GM21723 (cell line): ENCODE measurements around the gene BCL7B.
"Not testable (repeated sequence)": the region's sequence is repeated elsewhere in the genome, so short reads cannot be mapped to it uniquely, and the experiment has no call there.

ENCODE experiments used
- ATAC-seq: cut with Tn5 transposase; IDR thresholded peaks from one replicate; pipeline ENCODE4 v1.9.1; 2021; ENCODE audit warnings: mild to moderate bottlenecking, moderate library complexity; ENCODE audit not compliant: unreplicated experiment

BCL7B gene

DNA sequence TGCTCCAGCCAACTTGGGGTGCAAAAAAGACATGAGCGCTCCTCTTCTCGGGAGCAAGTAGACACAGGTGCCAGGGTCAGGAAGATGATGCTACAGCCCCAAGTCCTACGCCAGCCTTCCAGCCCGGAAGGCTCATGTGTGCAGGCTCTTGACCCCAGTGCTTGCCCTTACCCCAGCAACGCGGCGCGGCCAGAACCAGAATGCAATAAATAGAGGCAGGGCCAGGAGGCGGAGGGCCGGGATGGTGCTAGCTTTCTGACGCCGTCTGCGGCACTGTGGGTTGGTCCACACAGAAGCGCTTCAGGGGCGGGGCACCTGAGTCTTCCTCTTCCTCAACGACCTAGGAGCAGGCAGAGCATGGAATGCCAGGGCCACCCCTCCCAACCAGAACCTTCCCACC lies 20.4 kb downstream of the BCL7B start:
- ATAC-seq: no peak

DNA sequence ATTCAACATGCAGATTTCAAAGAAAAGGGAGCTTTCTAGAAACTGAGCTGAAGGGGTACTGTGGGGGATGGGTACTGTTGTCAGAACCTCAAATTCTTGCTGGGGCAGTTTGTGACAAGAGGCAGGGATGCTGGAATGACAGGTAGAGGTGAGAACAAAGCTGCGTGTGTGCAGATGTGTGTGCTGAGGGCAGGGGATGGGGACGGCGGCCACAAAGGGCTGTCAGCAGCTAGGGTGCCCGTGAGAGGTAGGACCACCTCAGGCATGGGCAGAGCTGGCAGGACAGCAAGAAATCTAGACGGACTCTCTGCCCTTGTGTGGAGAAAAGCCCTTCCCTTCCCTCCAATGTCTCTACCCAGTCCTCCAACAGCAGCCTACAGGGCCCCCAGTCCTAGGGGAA lies 21.0 kb downstream of the BCL7B start:
- no peak for ATAC-seq

DNA sequence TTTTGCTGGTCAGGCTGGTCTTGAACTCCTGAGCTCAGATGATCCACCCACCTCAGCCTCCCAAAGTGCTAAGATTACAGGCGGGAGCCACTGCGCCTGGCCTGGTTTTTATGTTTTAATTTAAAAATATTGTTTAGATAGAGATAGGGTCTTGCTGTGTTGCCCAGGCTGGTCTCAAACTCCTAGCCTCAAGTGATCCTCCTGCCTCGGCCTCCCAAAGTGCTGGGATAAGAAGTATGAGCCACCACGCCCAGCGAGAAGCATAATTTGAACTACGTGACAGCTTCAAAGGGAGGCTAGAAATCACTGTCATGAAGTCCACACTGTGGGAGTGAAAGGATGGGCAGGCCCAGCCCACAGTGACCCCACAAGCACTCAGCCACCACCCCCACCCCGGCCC lies 21.6 kb downstream of the BCL7B start:
- not testable (repeated sequence) for ATAC-seq

DNA sequence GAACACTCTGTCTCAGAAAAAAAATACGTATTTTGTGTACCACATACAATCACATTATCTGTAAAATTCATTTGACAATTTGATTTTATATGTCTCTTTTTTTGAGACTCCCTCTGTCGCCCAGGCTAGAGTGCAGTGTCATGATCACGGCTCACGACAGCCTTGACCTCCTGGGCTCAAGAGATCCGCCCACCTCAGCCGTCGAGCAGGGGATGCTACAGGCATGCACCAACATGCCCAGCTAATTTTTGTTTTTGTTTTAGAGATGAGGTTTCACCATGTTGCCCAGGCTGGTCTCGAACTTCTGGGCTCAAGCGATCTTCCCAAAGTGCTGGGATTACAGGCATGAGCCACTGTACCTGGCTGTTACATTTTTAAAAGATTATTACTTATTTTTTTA lies 23.7 kb downstream of the BCL7B start:
- no peak for ATAC-seq

DNA sequence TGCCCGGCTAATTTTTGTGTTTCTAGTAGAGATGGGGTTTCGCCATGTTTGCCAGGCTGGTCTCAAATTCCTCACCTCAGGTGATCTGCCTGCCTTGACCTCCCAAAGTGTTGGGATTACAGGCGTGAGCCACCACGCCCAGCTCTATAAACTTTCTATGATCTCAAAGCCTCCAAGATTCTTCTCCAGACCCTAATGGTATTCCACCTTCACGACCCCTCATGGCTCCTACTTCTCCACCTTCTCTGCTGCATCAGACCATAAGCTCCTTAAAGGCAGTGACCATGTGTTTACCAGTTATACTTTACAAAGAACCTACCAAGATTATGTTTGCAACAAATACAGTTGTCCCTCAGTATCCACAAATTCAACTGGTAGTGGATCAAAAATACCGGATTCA lies 25.3 kb downstream of the BCL7B start:
- ATAC-seq: no peak

DNA sequence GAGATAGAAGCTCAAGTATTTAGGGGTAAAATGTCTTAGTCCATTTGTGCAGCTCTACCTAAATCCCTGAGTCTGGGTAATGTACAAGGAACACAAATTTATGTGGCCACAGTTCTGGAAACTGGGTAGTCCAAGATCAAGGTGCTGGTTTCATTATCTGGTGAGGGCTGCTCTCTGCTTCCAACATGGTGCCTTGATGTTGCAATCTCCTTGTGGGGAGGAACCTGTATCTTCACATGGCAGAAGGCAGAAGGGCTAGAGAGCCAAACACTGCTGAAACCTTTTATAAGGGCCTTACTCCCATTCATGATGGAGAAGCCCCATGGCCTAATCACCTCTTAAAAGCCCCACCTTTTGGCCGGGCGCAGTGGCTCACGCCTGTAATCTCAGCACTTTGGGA lies 26.7 kb downstream of the BCL7B start:
- no peak for ATAC-seq

DNA sequence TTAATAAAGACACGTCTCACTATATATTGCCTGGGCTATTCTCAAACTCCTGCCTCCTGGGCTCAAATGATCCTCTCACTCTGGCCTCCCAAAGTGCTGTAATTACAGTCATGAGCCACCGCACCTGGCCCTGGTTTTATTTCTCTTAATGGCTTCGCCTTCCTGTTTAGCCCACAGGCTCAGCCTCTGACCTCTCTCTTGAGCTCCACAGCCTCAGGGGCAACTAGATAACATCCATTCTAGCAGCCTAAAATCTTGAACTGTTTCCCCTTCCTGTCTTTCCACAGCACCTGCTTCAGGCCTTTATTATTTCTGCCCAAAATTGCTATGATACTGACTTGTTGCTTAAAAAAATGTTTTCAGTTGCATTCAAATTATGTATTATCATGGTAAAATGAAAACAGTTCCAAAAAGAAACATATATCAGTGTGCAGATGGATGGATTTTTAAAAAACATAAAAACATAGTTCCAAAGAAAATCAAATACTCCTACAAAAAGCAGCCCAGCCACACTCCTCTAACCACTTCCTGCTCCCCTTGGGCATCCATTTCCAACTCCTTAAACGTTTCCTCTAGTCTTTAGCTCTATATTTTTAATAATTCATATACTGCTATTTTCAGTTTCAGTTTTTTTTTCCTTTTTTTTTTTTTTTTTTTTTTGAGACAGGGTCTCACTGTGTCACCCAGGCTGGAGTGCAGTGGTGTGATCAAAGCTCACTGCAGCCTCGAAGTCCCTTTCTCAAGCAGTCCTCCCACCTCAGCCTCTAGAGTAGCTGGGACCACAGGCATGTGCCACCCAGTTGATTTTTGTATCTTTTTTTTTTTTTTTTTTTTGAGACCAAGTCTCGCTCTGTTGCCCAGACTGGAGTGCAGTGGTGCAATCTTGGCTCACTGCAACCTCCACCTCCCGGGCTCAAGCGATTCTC lies 30.3 kb downstream of the BCL7B start:
- no peak for ATAC-seq

DNA sequence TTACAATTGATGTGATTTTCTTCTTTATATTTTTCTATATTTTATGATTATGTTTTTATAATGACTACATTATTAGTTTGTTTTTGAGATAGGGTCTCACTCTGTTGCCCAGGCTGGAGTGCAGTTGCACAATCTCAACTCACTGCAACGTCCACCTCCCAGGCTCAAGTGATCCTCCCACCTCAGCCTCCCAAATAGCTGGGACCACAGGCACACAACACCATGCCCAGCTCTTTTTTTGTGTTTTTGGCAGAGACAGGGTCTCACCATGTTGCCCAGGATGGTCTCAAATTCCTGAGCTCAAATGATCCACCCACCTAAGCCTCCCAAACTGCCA lies 31.4 kb downstream of the BCL7B start:
- ATAC-seq: not testable (repeated sequence)

DNA sequence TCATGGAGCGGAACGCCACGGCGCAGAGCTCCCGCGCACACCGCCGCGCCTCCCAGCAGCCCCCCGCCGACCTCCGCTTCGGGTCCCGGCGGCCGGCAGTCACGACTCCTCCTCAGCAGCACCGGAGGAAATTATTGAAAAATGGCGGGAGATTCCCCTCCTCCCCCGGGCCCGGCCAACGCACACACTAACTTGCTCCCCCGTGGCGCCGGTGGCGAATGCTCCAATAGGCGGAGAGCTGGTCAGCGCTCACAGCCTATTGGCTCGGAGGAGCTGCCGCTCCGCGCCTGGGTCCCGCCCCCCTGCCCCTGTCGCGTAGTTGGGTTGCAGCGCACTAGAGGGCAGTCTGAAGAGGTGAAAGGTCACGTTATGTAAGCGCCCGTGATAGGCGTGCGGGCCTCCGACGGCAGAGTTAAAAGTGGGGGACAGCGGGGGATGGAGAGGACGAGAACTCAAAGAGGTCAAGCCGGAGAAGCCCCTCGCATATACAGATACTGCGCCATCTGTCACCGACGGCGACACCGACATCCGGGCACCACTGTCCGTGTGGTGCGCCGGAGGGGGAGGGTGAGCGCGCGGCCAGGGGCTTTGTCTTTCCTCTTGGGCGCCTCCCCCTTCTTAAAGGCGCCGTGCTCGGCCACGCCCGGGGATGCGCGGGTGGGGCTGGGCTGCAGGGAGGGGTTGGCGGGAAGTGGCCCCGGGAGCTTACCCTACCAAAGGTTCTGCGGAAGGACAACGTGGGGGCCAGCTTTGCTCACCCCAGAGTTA lies 35.2 kb downstream of the BCL7B start, which contains the start of gene BAZ1B:
BAZ1B (minus strand) TSS at position 189 of the 768 bp plus-strand sequence. CDS start 360 bp downstream, outside the sequence.
- ATAC-seq: peak; percentile 86

DNA sequence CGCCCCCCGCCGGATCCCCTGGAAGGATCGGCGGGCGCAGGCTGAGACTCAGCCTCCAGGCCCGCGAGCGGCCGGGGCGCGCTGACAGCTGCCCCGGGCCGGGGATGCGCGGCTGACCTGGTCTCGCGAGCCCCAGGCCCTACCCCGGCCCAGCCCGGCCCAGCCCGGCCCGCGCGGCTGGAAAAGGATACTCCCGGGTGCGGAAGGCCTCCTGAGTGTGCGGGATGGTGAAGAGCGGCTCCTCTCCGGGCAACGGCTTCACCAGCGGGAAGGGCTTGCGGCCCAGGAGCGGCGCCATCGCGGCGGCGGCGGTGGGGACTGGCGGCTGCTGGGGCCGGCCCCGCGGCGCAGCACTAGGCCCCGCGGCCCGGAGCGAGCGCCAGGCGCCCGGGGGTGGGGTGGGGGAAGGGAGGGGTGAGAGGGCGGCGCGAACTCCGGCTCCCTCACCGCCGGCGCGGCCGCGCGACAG lies 35.8 kb downstream of the BCL7B start:
- ATAC-seq: peak; percentile 49

DNA sequence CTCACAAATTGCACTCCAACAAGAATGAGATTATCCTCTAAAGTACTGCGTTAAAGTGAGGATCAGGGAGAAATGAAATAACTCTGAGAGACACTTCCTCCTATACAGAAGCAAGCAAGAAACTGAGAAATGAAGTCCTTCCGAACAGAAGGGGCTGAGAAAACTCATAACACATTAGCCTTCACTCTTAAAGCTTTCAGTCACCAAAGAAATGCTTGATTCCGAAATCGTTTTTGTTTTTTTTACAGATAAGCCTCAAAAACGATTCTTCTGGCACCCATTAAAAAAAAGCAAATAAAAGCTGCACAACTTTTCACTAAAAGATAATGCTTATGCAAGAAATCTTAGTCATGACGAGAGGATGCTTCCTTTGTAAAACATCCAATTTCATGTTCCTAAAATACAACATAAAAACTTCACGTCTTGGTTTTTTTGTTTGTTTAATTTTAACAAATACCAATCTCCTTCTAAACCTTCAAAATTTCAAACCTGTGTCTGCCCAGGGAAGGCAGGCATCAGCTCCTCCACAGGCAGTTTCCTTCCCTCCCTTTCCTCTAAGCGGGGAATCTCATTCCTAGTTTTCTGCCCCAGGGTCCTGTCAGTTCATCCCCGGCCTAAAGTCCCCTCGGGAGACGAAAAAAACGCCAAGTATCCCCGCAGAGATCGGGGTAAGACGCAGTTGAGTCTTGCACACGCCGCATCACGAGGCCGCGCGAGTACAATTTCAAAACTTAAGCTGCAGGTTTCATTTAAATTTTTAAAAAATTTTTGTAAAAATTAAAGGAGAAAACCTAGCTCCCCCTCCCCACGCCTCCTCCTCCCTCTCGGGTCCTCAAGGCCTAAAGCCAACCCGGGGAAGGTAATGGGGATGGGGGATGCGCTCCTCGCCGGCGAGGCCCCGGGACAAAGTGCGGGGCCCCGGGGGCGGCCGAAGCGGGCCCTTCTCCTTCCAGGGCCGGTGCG lies 36.5 kb downstream of the BCL7B start:
- no peak for ATAC-seq

DNA sequence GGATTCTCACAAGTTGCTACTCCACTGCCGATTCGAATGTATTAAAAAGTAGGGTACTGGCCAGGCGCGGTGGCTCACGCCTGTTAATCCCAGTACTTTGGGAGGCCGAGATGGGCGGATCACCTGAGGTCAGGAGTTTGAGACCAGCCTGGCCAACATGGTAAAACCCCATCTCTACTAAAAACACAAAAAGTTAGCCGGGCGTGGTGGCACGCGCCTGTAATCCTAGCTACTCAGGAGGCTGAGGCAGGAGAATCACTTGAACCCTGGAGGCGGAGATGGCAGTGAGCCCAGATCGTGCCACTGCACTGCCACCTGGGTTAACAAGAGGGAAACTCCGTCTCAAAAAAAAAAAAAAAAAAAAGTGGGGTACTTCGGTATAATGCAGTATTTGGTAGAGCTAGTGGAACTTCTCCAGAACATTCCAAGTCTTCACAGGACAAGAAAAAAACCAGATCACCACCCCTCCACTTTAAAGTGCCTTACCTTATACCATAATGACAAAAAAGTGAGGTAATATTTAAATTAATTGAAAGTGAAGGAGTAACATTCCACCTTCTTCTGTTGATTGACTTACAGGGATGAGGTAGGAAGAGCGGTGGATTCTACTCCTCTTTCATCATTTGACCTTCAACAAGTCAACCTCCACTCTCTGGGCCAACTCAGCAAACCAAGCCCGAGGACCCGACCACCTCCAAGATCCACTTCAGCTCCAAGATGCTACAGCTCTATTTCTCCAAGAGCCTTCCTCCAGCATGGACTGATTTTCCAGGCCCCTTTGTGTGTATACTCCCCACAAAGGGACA lies 37.4 kb downstream of the BCL7B start:
- no peak for ATAC-seq

DNA sequence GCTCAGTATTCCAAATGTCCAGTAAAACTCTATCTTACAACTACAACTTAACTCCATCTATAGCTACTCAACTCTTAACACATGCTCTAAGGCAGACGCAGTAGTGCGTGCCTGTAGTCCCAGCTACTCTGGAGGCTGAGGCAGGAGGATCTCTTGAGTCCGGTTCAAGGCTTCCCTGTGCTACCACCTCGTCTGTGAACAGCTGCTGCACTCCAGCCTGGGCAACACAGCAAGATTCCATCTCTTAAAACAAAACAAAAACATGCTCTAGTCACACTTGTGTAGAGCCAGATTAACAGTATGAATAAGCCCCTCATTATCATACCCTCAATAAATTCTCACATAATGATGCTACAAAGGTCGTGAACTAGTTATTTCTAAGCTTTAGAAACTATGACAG lies 39.0 kb downstream of the BCL7B start:
- no peak for ATAC-seq

DNA sequence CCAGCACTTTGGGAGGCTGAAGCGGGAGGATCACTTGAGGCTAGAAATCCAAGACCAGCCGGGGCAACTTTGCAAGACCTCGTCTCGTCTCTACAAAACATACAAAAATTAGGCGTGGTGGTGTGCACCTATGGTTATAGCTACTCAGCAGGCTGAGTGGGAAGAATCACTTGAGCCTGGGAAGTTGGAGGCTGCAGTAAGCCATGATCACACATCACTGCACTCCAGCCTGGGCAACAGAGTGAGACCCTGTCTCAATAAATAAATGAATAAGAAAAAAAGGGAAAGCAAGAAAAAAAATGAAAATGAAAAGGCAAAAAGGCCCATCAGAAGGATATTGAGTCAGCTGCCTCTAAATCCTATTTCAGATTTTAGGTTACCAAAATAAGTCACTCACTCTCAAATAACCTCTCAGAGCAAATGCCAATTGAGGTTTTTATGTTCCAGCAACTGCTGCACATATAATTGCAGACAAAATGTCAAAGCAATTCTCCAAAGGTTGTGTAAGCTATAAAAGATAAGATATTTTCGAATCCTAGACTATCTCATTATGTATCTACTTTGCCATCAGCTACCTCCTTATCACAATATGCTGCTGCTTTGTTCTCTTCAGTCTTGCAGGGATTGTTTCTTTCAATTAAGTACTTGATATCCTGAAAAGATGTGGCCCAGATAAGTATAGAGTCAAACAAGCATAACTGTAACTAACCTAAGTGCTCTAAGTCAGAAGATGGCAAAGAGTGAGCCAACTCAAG lies 40.1 kb downstream of the BCL7B start:
- no peak for ATAC-seq

DNA sequence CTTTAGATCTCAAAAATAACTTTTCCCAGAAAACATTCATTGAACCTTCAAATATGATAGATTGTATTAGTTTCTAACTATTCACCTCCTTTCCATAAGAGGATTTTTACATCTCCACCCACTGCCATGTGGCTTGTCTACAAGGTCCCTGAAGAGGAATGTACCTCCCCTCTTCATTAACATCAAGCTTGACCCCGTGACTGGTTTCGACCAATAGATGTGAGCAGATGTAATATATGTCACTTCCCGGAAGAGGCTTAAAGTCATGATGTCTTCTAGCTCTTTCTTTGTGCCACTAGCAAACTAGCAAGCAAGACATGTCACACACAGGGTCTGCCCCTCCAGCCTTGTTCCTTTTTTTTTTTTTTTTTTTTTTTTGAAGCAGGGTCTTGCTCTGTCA lies 42.3 kb downstream of the BCL7B start:
- no peak for ATAC-seq

DNA sequence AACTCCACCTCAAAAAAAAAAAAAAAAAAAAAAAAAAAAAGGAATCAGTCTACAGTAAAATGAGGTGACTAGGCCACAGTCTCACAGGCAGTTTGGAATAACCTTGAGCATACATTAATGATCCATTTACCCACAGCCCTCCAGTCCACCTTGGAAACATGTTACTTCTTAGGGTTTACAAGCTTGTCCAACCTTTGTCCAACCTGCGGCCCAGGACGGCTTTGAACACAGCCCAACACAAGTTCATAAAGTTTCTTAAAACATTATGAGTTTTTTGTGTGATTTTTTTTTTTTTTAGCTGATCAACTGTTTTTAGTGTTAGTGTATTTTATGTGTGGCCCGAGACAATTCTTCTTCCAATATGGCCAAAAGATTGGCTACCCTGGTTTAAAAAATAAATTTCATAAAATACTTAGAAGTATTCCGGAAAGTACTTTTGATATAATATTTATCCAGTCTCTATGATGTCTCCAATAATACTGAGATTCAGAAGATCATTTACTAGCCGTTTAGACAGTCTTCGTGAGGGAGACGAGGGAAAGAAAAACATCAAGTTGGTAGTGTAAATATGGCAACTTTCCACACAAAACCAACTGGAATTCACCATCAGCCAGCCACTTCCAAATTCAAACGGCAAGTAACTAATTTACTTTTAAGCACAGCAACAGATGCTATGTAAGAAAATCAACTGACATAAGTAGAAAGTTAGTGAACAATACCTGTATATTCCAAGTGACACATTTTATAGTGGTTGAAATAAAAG lies 45.3 kb downstream of the BCL7B start:
- ATAC-seq: no peak

DNA sequence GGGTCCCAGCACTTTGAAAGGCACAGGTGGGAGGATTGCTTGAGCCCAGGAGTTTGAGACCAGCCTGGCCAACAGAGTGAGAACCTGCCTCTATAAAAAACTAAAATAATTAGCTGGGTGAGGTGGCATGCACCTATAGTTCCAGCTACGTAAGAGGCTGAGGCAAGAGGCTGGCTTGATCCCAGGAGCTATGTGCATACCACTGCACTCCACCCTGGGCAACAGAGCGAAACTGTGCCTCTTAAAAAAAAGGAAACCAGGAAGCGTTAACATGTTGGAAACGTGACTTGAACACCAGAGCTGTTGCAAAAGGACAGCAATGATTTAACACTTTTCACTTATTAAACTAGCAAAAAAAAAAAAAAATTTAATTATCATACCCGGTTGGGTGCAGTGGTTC lies 48.0 kb downstream of the BCL7B start:
- no peak for ATAC-seq

DNA sequence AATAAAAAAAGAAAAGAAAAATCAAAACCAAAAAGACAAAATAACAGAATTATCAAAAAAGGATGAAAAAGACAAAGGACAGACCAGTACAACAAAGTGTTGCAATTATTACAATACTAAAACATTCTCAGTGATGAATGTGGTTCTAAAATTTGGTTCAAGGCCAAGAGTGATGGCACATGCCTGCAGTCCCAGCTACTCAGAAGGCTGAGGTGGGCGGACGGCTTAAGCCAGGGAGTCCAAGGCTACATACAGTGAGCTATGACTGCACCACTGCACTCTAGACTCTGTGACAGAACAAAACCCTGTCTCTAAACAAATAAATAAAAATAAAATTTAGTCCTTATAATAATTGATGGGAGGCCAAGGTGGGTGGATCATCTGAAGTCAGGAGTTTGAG lies 49.9 kb downstream of the BCL7B start:
- no peak for ATAC-seq

DNA sequence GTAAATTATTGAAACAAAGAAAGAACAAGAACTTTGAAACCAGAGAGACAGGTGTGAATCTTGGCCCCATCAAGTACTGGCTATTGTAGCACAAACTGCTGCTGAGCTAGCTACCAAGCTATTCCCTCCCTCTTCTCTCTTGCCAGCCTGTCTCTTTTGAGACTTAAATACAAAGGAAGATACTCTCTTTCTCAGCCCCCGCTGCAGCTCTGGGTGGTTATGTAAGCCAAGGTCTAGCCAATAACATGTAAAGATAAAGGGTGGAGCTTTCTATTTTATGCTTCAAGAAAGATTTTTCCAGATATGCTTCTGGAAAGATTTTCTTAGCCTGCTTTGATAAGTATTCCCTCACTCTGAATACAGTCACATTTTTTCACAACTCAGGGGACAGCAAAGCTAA lies 52.6 kb downstream of the BCL7B start:
- no peak for ATAC-seq
